ENCODE data around the gene ATP1A4.

The ATP1A4 gene

DNA sequence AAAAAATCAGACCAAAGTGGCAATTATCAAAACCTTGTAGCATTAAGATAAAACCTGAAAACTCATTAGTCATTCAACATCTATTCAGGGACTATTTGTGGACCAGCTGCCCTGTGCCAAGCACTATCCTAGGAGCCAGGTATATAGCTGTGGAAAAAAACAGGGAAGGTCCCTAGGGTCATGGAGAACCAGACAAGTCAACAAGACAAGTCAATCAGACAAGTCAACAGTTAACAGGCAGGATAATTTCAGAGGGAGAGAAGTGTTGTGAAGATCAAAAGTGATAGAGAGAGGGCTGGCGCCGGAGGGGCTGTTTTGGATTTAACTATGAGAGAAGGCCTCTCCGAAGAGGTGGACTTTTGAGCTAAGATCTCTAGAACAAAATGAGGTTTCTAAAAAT lies 3.3 kb upstream of the ATP1A4 start:
- DNase-seq = no peak

DNA sequence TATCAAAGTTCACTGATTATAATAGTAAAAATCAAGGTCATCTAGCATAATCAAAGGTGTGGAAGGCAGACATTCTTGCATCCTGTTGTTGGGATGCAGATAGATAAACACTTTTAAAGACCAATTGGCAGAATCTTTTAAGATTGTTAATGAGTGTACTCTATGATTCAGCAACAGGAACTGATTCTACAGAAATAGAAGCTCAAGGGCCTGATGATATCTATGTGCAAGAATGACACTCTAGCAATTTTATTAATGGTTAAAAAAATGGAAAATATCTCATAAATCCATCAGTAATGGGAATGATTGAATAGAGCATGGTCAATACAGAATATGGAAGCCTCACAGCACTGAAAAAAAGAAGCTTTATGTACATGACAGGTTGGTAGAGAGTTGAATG lies 2.2 kb upstream of the ATP1A4 start:
- no peak for DNase-seq

DNA sequence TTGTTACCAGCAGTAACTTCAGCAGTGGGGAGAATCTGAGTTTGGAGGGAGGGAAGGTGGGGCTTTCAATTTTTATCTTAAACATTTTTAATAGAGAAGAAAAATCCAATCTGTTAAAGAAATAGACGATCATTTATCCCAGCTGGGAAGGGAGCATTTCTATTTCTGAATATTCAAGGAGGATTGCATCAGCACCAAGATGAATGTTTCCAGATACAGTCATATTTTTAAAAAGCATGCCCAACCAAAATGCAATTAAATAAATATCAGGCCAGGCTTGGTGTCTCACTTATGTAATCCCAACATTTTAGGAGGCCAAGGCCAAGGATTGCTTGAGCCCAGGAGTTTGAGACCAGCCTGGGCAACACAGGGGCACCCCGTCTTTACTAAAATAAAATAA lies 1.7 kb upstream of the ATP1A4 start:
- no peak for DNase-seq

DNA sequence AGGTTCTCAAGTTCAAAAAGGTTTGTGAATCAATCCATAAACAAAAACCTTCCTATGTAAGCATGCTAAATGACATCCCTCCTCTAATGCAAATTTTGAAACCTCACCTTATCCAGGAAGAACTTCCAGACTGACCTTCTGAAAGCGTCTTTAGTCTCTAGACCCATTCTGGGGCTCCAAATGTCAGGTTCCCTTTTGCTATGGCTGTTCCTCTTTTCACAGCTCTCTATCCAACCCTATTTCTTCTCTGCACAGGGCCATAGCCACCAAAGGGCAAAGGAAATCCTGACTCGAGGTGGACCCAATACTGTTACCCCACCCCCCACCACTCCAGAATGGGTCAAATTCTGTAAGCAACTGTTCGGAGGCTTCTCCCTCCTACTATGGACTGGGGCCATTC lies 3.4 kb downstream of the ATP1A4 start:
- DNase-seq = no peak

DNA sequence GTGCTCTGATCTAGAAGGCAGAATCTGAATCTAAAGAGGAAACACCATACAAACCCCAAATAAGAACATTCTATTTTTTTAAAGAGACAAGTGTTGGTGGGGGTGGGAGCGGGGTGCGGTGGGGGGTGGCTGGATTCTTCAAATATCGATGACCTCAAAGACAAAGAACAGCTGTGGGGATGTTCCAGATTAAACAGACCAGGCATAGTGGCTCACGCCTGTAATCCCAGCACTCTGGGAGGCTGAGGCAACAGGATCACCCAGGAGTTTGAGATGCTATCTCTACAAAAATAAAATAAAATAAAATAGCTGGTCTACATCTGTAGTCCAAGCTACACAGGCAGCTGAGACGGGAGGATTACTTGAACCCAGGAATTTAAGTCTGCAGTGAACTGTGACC lies 5.0 kb downstream of the ATP1A4 start:
- no peak for DNase-seq

DNA sequence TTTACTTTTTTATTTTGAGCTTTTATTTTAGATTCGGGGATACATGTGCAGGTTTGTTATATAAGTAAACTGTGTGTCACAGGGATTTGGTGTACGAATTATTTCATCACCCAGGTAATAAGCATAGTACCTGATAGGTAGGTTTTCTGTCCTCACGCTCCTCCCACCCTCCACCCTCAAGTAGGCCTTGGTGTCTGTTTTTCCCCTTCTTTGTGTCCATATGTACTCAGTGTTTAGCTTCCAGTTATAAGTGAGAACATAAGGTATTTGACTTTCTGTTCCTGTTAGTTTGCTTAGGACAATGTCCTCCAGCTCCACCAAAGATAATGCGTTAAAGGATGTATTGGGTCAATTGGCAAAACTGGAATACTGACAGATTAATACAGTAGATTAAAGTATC lies 5.8 kb downstream of the ATP1A4 start:
- DNase-seq = no peak

DNA sequence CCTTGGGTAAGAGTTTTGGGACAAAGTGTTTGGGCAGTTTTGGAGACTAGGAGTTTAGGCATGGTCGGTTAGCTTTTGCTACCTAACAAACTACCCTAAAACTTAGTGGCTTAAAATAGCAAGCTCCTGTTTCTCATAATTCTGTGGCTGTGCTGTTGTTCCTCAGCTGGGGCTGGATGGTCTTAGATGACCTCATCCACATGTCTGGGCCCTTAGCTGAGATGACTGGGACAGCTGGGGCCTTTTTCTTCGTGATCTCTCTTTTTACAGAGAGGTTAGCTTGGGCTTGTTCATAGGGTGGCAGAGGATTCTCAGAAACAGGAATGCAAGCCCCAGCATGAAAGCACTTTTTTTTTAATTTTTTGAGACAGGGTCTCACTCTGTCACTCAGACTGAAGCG lies 6.6 kb downstream of the ATP1A4 start:
- DNase-seq = no peak

DNA sequence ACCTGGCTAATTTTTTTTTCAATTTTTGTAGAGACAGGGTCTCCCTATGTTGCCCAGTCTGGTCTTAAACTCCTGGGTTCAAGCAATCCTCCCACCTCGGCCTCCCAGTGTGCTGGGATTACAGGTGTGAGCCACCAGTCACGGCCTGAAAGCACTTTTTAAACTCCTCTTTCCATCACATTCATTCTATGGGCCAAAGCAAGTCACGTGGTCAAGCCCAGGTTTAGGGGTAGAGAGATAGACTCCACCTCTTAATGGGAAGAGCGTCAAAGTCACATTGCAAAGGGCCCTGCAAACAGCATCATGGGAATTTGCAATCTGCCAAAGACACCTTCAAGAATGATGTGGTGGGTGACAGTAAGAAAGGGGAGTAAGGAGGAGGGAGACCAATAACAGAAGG lies 7.1 kb downstream of the ATP1A4 start:
- no peak for DNase-seq

DNA sequence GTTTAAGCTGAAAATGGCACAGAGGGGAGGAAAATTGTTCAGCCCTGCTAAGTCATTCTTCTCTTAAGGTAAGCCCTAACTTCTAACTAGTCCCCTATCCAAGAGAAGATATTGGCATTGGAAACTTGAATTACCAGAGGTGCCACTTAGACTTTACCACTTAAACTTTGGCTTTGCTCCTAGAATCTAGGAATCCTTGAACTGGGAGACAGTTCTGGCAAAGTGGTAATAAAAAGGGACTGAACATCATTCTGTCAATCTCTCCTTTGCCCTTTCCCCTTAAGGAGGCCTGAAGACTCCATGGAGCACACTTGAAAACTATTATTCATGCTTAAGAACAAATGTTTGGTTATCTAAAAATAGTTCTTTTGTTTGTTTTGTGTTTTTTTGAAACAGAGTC lies 8.4 kb downstream of the ATP1A4 start:
- no peak for DNase-seq

DNA sequence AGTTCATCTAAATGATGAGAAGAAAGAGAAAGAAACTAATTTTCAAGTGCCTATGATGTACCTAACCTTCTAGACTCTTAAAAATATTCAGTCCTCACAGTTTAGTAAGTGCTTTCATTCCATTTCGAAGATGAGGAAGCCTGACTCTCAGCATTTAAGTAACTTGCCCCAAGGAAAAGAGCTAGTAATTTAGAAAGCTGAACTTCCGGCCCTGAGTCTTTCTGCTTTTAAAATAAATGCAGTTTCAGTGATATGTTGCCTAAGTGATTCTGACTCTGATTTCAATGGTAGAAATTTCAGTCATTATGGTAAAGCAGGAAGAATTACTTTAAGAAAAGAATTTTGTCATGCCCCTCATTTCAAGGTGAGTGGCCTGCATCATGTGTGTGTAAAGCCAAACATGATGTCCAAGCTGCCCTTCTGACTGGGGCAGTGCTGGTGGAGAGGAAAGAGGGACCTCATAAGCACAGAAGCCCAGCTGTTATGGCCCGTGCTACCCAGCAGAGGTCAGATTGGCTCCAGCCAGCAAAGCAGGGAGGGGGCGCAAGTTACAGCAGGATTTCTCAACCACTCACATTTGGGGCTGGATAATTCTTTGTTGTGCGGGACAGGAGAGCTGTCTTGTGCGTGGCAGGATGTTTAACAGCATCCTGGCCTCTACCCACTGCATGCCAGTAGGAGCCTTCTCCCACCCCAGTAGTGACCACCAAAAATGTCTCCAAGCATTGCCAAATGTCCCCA lies 10.7 kb downstream of the ATP1A4 start:
- DNase-seq = no peak

DNA sequence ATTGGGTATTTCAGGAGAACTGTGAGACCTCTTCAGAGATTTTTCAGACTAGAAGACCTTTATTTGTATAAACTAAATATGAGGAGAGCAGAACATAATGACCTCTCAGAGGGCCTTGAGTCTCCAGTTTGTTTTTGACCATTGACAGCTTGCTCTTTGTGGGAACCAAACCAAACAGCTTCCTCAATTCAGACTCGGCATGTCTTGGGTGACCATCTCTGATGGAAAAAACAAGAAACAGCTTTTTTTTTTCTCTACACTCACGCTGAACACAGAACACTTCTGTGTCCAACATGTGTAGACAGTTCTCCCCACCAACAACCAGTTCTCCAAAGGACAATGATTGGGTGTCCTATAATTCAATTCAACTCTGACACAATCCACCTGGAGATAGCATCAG lies 11.5 kb downstream of the ATP1A4 start:
- DNase-seq = no peak

DNA sequence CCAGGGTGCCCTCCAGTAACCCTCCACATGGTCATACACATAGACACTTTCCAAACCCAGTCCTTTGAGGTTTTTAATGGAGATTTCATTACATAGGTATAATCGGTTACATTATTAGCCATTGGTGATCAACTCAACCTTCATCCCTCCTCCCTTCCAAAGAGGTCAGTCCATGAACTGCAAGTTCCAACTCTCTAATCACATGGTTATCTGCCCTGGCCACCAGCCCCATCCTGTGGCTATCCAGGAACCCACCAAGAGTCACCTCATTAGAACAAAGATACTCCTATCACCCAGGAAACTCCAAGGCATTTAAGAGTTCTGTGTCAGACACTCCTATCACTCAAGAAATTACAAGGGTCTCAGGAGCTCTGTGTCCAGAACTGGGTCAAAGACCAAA lies 12.2 kb downstream of the ATP1A4 start:
- DNase-seq = no peak

DNA sequence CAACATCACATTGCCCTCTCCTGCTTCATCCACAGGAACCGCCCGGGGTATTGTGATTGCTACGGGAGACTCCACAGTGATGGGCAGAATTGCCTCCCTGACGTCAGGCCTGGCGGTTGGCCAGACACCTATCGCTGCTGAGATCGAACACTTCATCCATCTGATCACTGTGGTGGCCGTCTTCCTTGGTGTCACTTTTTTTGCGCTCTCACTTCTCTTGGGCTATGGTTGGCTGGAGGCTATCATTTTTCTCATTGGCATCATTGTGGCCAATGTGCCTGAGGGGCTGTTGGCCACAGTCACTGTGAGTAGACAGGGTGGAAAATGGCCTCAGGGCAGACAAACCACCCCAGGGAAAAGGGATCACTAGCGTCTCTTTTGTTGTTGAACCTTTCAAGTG lies 12.7 kb downstream of the ATP1A4 start:
- no peak for DNase-seq

DNA sequence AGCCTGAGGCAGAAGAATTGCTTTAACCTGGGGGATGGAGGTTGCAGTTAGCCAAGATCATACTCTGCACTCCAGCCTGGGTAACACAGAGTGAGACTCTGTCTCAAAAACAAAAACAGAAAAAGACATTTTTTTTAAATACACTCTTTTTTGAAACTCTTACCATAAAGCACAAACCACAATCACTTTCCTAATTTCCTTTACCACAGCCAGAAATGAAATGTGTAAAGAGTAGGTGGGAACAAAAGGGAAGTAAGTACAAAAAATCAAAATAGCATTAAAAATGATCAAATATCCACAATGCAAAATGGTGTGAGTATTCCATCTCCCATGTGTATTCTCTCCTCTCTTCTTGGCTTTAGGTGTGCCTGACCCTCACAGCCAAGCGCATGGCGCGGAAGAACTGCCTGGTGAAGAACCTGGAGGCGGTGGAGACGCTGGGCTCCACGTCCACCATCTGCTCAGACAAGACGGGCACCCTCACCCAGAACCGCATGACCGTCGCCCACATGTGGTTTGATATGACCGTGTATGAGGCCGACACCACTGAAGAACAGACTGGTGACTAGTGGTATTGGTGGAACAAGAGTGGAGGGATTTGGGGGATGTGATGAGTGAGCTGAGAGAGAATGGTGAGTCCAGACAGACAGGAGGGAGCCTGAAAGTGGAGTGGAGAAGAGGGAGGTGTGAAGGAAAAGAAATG lies 14.9 kb downstream of the ATP1A4 start:
- no peak for DNase-seq

DNA sequence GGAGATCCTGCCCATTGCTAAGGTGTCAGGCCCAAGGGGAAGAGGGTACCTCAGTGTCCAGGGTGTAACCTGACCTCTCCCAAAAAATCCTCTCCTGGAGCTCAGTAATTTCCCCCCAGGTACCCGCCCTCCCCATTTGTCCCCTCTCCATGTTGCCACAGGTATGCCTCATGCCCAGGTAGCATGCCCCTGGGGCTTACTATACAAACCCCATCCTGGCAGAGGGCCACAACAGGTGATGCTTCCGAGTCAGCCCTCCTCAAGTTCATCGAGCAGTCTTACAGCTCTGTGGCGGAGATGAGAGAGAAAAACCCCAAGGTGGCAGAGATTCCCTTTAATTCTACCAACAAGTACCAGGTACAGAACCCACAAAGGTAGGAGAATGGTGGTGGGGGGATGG lies 15.7 kb downstream of the ATP1A4 start:
- DNase-seq = no peak

DNA sequence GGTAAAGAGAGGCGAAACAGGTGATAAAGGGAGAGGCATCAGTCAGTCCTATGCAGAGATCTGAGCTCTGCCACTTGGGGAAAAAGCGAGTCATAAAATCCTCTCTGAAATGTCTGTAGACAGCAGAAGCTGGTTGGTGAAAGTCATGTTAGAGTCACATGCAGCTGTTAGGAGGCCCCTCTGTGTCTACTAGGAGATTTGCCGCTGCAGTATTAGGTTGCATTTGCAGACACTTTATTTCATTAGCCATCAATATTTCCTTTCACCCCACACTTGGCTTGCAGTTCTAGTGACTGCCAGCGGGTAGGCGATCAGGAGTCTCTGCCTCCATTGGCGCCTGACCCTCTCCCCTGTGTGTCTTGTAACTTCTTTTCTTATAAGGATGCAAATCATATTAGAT lies 16.2 kb downstream of the ATP1A4 start:
- DNase-seq = no peak

DNA sequence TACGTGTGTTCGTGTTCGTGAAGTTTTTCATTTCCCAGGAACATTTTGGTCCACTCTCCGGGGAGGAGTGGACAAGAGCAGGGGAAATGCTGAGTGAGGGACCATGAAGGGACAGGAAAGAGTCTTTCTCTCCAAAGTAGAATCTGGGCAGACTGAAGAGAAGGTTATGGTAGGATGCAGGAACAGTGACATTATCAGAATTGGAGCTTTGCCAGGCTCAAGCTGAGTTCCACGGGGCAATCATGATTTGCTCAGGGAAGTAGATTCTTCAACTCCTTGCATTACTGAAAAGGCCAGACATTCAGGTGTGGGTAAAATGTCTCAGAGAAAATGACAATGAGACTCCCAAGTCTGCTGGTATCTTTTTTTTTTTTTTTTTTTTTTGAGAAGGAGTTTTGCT lies 16.6 kb downstream of the ATP1A4 start:
- no peak for DNase-seq

DNA sequence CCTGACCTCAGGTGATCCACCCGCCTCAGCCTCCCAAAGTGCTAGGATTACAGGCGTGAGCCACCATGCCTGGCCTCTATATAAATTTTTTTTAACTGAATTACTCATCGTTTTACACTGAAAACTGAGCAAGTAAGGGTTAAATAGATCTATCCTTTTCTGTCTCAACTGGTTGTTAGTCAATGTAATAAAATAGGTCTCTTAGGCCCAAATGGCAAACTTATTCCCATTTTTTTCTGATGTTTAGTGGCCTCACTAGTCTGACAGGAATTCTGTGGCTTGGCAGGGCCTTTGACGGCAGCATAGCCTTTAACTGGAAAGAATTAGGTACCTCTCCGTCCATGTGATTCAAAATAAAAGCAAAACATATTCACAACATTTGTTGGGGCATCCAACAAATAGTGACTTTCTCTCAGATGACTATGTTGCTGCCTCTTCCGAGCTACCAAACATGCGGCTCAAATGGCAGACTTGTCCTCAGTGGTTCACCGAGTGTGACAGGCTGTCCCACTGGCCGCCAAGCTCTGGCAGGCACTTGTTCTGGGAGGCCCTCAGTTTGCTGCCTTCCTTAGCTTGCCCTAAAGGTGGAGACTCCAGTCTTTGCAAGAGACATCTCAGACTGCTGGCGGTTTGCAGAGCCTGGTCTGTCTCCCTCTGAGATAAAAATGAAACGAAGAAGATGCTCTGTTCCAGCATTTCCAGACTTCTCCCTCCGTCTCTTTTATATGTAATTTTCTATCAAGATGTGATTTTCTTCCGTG lies 17.4 kb downstream of the ATP1A4 start:
- DNase-seq = no peak

DNA sequence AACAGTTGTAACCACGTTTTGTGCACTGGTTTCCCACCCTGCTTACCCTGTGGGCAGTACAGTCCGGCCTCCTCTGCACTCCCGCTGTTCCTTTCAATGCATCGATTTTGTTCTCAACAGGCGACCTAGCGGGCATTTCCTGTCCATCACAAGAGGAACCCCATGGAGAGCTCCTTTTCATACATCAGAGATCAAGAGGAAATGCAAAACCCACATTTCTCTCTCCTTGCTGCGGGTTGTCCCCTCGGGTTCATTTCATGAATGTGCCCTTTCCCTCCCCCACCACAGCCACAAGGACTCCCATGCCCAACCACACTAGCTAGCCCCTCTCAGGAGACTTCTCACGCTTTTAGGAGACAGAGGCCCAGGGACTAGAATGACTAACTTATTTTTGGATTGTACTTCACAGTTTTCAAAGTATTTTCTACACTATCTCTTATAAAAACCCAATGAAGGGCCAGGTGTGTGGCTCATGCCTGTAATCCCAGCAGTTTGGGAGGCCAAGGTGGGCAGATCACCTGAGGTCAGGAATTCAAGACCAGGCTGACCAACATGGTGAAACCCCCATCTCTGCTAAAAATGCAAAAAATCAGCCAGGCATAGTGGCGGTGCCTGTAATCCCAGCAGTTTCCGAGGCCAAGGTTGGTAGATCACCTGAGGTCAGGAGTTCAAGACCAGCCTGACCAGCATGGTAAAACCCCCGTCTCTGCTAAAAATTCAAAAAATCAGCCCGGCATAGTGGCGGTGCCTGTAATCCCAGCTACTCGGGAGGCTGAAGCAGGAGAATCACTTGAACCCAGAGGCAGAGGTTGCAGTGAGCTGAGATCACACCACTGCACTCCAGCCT lies 18.4 kb downstream of the ATP1A4 start:
- DNase-seq = no peak

DNA sequence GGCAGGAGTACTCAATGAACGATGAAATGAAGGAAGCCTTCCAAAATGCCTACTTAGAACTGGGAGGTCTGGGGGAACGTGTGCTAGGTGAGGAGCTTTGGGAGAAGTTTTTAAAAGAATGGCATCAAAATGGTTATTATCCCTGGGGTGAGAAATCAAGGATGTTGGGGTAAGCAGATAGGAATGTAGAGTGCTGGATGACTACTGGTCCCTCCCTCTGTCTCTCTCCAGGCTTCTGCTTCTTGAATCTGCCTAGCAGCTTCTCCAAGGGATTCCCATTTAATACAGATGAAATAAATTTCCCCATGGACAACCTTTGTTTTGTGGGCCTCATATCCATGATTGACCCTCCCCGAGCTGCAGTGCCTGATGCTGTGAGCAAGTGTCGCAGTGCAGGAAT lies 20.0 kb downstream of the ATP1A4 start:
- no peak for DNase-seq

DNA sequence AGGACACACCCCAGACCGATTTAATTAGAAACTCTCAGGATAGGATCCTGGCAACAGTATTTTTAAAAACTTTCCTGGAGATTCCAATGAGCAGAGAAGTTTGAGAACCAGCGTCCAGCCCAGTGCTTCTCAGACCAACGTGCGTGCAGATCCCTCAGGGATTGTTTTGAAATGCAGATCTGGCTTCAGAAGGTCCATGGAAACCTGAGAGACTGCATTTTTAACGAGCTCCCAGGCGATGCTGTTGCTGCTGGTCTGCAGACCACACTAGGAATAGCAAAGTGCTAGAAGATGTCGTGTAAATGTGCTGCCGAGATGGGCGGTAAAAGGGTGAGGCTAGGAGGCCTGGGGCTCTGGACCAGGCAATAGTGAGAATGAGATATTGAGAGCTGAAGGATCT lies 20.6 kb downstream of the ATP1A4 start:
- no peak for DNase-seq

DNA sequence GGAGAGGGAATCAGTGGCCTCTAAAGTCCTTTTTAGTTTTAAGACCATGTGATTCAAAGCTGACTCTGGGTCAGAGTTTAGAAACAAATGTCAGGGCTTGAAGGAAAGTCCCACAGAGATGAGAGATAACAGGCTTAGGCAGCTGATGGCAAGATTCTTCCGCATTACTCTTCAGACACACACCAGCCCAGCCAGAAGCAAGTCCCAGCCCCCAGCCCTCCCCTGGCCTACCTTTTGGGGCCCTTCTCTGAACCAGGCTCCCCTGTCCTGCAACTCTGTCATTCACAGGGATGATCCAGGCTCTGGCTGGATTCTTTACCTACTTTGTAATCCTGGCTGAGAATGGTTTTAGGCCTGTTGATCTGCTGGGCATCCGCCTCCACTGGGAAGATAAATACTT lies 25.8 kb downstream of the ATP1A4 start:
- DNase-seq = no peak

DNA sequence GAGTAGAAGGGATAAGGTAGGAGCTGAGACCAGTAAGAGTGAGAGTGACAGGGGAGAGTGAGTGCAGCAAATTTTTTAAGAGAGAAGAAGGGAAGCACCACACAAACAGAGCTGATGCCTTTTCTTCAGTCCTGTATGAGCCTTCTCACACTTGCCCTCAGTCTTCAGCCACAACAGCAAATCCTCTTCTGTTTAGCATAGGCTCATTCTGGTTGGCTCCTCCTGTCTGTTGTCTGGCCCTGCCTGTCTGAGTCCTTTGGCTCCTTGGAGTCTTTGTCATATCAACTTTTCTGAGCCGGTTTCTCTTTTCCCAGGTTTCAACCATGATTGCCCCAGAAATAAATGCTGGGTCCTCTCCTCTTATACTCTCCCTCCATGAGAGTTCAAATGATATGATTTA lies 26.3 kb downstream of the ATP1A4 start:
- no peak for DNase-seq

Data from CD4-positive, alpha-beta T cell treated with Interleukin-4 for 1 hour (primary cell).